ENCODE measurements around the gene RNF157. TPM values are rescaled to one million over a fixed set of nuclear protein-coding genes. Genes with fewer than 3 reads are reported as not detected.

Gene RNF157
- total RNA-seq, 1 experiment from 2014 or later = 3.5 TPM

DNA sequence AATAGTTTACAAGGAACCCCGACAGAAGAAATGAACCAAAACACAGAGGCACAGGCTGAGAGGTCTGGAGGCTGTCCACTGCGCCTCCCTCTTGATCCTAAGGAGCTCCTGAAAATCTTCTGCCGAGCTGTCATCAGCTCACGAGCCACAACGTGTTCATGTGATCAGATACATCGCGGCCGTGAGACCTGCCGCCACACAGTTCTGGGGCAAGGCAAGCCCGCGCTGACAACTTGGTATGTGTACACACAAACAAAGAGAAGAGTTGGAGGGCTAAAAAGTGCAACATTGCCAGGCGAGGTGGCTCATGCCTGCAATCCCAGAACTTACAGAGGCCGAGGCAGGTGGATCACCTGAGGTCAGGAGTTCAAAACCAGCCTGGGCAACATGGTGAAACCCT, 144.3 kb downstream of the RNF157 start:
- no peak overlapping the region for H3K27ac ChIP-seq

GRCh38 chr17:76094046-76094445, 146.2 kb downstream of the RNF157 start:
- DNase-seq = no peak
- Histone ChIP-seq H3K9me3 (replicated peaks) (no peaks in the 10 kb centered on the region), H3K27ac (no peak overlapping the region), H3K27me3 (no peaks in the 10 kb centered on the region), H3K4me3 (no peak overlapping the region), H3K4me1 (no peaks in the 10 kb centered on the region), H3K36me3 (peaks cover 52% of the 10 kb centered on the region)

More for the DNA sequence above, 144.3 kb downstream of the RNF157 start:
- DNase-seq = no peak
- H3K27me3 ChIP-seq = no peaks in the 10 kb centered on the region
- H3K9me3 ChIP-seq (replicated peaks) = no peaks in the 10 kb centered on the region
- no peak overlapping the region for H3K4me3 ChIP-seq
- H3K36me3 ChIP-seq = peaks cover 62% of the 10 kb centered on the region
- no peaks in the 10 kb centered on the region for H3K4me1 ChIP-seq

- Histone ChIP-seq H3K36me3 (peaks cover 55% of the 10 kb centered on the region), H3K9me3 (replicated peaks) (no peaks in the 10 kb centered on the region), H3K27ac (no peak overlapping the region), H3K4me3 (no peak overlapping the region), H3K27me3 (no peaks in the 10 kb centered on the region), H3K4me1 (no peaks in the 10 kb centered on the region)
- DNase-seq = no peak
These were observed 147.5 kb downstream of the RNF157 start for GRCh38 chr17:76092526-76093413.

Other genes starting within 250 kb of the RNF157 start
- 2.7 and 3.1 TPM in 2 replicates for gene CDK3, start 239.6 kb downstream of the RNF157 start, total RNA-seq (2014; rRNA removed; shearing (Covaris generic))
- 0.63 and 1.1 TPM in 2 replicates for gene EVPL, start 213.2 kb downstream of the RNF157 start, total RNA-seq (2014; rRNA removed; shearing (Covaris generic))
- 58.7 and 60.0 TPM in 2 replicates for gene SRP68, start 168.0 kb downstream of the RNF157 start, total RNA-seq (2014; rRNA removed; shearing (Covaris generic))
- gene GALR2, start 165.7 kb downstream of the RNF157 start, total RNA-seq (2014; rRNA removed; shearing (Covaris generic)) = 0.06 TPM in 1 of 2 replicates, not detected in the other
- 0.14 and 0.25 TPM in 2 replicates for gene ZACN, start 161.3 kb downstream of the RNF157 start, total RNA-seq (2014; rRNA removed; shearing (Covaris generic))
- 101 and 106 TPM in 2 replicates for gene EXOC7, start 136.7 kb downstream of the RNF157 start, total RNA-seq (2014; rRNA removed; shearing (Covaris generic))
- 0.10 and 0.23 TPM in 2 replicates for gene FOXJ1, start 99.2 kb downstream of the RNF157 start, total RNA-seq (2014; rRNA removed; shearing (Covaris generic))
- 40.7 and 41.9 TPM in 2 replicates for gene UBALD2, start 24.9 kb upstream of the RNF157 start, total RNA-seq (2014; rRNA removed; shearing (Covaris generic))
- gene QRICH2, start 67.8 kb upstream of the RNF157 start, total RNA-seq (2014; rRNA removed; shearing (Covaris generic)) = 2.7 and 3.5 TPM in 2 replicates
- 69.3 and 70.0 TPM in 2 replicates for gene PRPSAP1, start 113.4 kb upstream of the RNF157 start, total RNA-seq (2014; rRNA removed; shearing (Covaris generic))
- 5.4 and 5.8 TPM in 2 replicates for gene SPHK1, start 144.1 kb upstream of the RNF157 start, total RNA-seq (2014; rRNA removed; shearing (Covaris generic))
- gene UBE2O, start 212.7 kb upstream of the RNF157 start, total RNA-seq (2014; rRNA removed; shearing (Covaris generic)) = 40.9 and 41.5 TPM in 2 replicates
- 0.24 and 0.58 TPM in 2 replicates for gene AANAT, start 227.1 kb upstream of the RNF157 start, total RNA-seq (2014; rRNA removed; shearing (Covaris generic))